ENCODE results near the gene TLE4.

- no peak for TF ChIP-seq CTCF (IDR thresholded peaks at IDR 0.05)
- TF ChIP-seq POLR2A (IDR thresholded peaks at IDR 0.05) = no peak
These were observed 172.8 kb downstream of the TLE4 start for GRCh38 chr9:79744521-79744920.
